Measurements from ENCODE around the gene GHRH.

The GHRH gene

GRCh38 chr20:37201827-37202162 is 59.8 kb downstream of the GHRH start:
- DNase-seq, result no peak
